CD4-positive, alpha-beta T cell treated with Interleukin-21 for 1 hour (primary cell): ENCODE measurements around the gene STPG3.

Source experiments
- DNase-seq: peaks from one replicate; pipeline ENCODE4 v3.0.0-alpha.2; 2020

The STPG3 gene

DNA sequence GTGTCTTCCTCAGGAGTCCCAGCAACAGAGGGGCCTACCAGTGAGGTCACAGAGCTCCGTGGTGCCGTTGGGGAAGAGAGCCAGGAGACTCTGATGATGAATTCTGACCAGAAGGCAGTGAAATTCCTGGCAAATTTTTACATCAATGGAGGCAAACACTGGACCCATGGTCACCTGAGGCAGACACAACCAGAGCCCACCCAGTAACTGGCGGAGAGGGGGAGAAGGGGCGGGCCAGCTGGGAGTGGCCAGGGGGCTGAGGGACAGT, at the start of gene STPG3:
Gene STPG3, plus strand, starts transcription at position 93 of the 268 bp plus-strand sequence. Its CDS starts 1 bp downstream, at position 94.
- no peak for DNase-seq

DNA sequence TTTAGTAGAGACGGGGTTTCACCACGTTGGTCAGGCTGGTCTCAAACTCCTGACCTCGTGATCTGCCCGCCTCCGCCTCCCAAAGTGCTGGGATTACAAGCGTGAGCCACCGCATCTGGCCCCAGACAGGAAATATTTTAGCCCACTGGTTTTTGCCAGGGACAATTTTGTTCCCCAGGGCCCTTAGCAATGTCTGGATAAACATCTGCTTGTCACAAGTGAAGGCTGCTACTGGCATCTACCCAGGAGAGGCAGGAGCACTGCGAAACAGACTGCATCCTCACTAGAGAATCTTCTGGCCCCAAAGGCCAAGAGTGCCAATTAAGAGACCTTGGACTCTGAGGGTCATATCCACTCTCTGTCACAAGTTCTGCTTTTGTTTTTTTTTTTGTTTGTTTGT, 48.1 kb upstream of the STPG3 start:
- DNase-seq = no peak

- no peak for DNase-seq
These were observed 46.4 kb upstream of the STPG3 start for GRCh38 chr9:137204731-137205125.

DNA sequence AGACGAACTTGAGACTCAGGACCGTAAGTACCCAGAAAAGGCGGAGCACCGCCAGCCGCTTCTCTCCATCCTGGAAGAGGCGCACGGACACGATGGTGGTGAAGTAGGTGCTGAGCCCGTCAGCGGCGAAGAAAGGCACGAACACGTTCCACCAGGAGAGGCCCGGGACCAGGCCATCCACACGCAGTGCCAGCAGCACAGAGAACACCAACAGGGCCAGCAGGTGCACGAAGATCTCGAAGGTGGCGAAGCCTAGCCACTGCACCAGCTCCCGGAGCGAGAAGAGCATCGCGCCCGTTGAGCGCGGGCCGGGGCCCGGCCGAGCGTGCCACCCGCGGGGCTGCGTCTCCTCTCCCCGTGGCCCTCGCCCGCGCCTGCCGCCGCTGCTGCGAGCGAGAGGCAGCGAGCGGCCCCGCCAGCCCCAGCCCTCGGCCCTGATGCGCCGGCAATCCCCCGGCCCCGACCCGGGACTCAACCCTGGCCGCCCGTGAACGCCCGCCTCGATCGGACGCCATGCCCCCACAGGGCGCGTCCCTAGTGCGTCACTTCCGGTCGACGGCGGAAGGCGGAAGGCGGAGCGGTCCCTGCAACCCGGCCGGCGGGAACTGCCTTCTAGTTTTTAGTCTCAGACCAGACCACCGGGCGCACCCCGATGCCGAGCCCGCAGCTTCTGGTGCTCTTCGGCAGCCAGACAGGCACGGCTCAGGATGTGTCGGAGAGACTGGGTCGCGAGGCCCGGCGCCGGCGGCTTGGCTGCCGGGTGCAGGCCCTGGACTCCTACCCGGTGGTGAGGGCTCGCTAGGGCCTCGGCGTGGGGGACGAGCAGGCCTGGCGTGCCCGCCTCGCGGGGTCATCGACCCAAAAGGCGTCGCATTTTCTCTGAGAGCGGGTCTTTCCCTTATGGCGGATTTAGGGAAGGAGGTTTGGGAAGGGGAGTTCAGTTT, 45.7 kb upstream of the STPG3 start, which contains the start of the genes NDOR1 and TMEM203:
Gene NDOR1, plus strand, starts transcription at position 575 of the 944 bp plus-strand sequence. Its CDS starts 78 bp downstream, at position 653.
Gene TMEM203, minus strand, starts transcription at position 523 of the 944 bp plus-strand sequence. Its CDS starts 234 bp downstream, at position 289.
- DNase-seq = peak; percentile 92

GRCh38 chr9:137206602-137207001, 44.5 kb upstream of the STPG3 start:
- no peak for DNase-seq

DNA sequence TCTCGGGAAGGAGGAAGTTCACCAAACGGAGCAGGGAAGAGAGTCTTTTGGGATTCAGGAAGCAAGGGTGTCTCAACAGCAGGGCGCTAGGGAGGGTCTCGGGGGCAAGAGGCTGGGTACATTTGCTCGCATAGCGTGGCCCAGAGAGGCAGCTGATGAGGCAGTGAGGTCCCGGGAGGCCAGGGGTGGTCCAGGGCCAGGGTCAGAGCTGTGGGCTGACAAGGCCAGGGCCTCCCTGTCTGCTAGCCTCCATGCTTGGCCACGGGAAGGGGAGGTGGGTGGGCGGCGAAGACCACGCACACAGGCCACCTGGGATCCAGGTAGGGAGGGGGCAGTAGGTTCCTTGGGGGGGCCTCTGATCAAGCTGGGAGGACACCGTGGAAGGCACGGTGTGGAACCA, 39.6 kb upstream of the STPG3 start:
- DNase-seq = no peak

- DNase-seq = no peak
These were observed 38.6 kb upstream of the STPG3 start for GRCh38 chr9:137212520-137212919.

DNA sequence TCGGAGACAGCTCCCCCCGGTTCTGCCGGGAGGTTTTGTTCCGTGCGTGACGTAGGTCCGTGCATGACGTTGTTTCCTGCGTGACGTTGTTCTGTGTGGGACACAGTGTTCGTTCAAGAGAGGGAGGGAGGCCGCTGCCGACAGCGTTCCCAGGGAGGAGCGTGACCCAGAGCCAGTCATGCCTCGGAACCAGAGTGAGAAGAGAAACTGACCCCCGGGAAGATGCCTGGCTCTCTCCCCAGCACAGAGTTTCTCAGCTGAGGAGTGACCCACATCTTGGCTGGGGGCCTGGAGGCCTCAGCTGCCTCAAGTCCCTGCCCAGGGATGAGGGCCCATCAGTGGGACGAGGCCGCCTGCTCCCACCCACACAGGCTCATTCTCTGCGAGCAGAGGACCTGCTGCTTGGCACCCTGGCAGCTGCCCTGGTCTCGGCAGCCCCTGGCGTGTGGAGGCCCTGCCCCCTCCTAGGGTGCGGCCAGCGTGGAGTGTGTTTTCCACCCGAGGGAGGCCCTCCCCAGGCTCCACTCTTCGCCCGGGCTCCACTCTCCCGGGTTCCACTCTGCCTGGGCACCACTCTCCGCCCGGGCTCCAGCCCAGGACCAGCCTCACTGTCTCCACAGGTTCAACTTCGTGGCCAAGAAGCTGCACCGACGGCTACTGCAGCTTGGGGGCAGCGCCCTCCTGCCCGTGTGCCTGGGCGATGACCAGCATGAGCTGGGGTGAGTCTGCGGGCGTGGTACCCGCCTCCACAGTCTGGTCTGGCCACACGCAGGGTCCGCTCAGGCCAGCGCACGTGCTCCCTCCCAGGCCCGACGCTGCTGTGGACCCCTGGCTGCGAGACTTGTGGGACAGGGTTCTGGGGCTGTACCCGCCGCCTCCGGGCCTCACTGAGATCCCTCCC, 37.7 kb upstream of the STPG3 start:
- no peak for DNase-seq

- DNase-seq = no peak
These were observed 36.5 kb upstream of the STPG3 start for GRCh38 chr9:137214620-137215019.

- no peak for DNase-seq
These were observed 35.7 kb upstream of the STPG3 start for GRCh38 chr9:137215196-137215986.

- DNase-seq = no peak
These were observed 34.7 kb upstream of the STPG3 start for GRCh38 chr9:137216188-137216965.

DNA sequence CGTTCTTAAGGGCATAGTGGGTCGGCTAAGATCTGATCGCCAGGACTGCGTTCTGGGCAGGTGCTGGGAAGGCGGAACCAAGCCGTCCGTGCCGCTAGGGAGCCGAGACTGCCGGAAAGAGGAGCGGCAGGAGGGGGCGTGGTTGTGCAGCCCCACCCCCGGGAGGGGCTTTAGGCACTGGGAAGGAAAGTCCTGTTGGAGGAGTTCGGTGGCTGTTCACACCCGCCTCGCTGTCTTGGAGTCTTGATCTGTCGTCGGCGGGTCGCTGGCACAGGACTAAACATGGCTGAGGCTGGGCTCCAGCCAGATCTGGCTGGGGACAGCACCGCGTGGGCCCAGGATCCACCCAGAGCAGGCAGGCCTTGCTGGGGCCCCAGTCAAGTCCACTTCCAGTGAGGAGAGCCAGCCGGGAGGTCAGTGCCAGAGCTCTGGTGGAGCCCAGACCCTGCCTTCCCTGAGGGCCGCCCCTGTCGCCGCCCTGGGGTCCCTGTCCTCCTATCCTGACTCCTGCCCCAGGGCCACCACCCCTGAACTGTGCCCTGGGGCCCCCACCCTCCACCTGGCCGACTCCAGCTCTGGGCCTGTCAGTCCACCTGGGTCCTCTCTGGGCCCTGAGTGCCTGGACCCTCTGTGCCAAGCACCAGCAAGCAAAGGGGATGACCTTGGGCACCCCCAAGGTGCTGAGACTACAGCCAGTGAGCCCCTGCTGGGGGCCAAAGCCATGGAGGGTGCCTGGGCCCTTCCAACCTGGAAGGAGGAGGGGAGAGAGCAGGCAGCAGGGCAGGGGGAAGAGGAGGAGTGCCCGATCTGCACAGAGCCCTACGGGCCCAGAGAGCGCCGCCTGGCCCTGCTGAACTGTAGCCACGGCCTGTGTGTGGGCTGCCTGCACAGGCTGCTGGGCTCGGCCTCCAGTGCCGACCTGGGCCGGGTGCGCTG, 33.5 kb upstream of the STPG3 start:
- DNase-seq = no peak

DNA sequence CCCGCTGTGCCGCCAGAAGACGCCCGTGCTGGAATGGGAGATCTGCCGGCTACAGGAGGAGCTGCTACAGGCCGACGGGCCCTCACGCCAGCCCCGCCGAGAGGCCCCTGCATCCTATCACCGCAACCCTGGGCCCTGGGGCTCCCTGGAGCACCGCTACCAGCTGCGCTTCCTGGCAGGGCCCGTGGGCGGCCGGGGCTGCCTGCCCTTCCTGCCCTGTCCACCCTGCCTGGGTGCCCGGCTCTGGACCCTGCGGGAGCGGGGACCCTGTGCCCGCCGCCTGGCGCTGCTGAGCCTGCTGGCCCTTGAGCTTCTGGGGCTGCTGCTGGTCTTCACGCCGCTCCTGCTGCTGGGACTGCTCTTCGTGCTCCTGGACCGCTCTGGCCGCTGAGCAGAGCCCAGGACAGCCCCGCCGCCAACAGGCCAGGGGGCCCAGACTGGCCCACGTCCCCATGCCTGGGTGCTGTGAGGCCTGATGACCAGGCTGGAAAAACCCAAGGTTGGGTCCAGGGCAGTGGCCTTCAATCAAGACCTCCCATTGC, 32.8 kb upstream of the STPG3 start:
- DNase-seq = no peak

DNA sequence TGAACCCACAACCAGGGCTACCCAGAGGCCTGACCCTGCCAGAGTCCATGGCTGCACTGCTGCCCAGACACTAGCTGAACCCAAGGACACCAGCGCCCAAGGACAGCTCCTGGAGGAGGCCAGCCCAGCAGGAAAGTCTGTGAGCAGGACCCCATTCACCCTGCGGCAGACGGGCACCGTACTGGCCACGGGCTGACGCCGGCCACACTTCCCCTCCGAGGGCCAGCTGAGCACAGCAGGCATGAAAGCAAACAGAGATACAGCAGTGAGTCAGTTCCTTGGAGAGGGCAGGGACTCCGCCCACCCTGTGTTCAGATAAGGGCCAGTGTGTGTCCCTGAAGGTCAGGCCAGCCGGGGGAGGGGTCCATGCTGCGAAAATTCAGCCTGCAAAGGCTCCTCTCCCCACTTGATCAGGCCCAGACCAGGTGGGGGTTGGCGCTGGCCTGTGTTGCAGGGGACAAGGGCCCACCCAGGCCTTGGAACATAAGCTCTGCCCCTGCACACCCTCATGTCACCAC, 32.3 kb upstream of the STPG3 start:
- no peak for DNase-seq

DNA sequence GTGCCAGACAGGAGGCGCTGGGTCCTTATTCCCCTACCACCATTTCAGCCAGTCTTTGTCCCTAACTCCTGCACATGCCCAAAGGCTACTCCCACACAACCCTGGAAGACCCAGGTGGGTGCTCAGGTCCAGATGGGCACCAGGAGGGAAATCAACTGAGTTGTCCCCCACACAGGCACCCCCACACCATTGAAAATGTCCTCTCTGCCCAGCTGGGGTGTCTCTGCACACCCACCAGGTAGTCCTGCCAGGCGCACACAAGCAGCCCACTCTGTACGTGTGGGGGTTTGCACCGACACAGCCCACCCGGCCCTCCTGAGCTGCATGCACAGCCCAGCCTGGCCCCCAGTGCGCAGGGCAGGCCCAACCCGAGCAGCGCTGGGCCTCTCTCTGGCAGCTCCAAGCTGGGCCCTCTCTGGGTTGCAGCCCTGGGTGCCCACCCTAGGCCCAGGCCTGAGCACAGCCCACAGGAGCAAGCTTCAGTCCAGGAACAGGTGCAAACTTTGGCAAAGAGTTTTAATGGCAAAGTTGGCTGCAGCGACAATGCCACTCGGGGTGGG, 31.2 kb upstream of the STPG3 start:
- DNase-seq = no peak

DNA sequence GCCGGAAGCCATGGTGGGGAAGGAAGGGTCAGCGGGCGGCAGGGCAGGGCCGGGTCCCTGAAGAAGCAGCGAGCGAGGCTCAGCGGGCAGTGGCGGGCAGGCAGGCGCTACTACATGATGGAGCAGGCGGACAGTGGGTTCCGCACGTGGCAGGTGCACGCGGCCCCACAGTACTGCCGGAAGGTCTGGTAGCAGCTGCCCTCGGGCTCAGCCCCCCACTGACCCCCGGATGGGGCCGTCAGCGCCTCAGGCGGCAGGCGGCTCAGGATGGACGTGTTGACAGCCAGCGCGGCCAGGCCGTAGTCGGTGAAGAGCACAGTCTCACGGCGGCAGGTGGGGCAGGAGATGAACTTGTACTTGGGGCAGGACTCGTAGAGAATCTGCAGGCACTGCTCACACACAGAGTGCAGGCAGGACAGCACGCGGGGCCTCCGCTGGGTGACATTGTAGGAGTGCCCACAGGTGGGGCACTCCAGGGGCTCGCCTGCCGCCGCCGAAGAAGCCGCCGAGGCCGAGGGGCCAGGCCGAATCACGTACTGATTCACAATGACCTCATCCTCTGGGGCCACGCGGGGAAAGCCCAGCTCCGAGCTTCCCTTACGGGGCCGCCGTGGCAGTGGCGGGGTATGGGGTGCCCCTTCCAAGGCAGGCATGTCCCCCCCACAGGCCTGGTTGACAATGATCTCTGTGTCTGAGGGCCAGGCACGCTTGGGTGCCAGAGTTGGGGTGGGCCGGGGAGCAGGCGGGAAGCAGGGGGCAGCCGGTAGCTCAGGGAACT, 30.6 kb upstream of the STPG3 start:
- DNase-seq = no peak

- DNase-seq = no peak
These were observed 30.0 kb upstream of the STPG3 start for GRCh38 chr9:137221095-137221505.

DNA sequence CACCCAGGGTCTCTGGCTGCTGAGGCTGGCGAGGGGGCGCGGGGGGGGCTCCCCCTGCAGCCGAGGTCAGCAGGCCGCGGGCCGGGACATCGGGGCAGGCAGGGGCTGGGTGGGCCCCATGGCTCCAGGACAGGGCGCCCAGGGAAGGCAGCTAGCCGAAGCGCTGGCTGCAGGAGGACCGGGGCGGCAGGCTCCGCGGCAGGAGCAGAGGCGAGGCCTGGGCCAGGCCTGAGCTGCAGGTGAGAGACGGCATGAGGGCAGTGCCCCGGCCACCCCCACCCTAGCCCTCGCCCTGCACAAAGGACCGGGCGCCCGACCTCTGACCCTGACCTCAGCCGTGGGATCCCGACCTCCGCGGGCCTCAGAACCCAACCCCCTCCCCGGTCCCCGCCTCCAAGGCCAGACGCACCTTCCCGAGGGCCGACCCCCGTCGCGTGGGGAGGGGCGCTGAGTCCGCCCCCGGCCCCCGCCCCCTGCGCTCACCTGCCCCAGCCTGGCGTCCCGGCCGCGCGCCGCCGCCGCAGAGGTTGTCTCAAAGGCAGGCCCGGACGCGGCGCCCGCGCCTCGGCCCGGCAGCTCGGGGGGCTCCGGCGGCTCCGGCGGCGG, 29.5 kb upstream of the STPG3 start:
- no peak for DNase-seq
